ENCODE data around the gene CDR2L.
"Not testable (repeated sequence)": the region's sequence is repeated elsewhere in the genome, so short reads cannot be mapped to it uniquely, and the experiment has no call there.

Gene CDR2L

GRCh38 chr17:74975943-74976342 lies 11.5 kb upstream of the CDR2L start:
- Histone ChIP-seq H3K27me3 (ENCODE audit: control insufficient read depth, insufficient read depth, low read length) (peaks cover 4% of the 10 kb centered on the region), H3K36me3 (ENCODE audit: control insufficient read depth, insufficient read depth, low read length) (no peaks in the 10 kb centered on the region), H3K9ac (ENCODE audit: low read length) (no peak overlapping the region), H3K4me3 (ENCODE audit: low read length) (no peak overlapping the region), H3K9me3 (ENCODE audit: control insufficient read depth, low read length) (no peaks in the 10 kb centered on the region), H3K4me1 (ENCODE audit: control insufficient read depth, insufficient read depth, low read length) (peaks cover 20% of the 10 kb centered on the region)

GRCh38 chr17:74977802-74978201 lies 9.6 kb upstream of the CDR2L start:
- Histone ChIP-seq H3K4me3 (ENCODE audit: low read length) (no peak overlapping the region), H3K9ac (ENCODE audit: low read length) (no peak overlapping the region), H3K9me3 (ENCODE audit: control insufficient read depth, low read length) (no peaks in the 10 kb centered on the region), H3K36me3 (ENCODE audit: control insufficient read depth, insufficient read depth, low read length) (no peaks in the 10 kb centered on the region), H3K4me1 (ENCODE audit: control insufficient read depth, insufficient read depth, low read length) (peaks cover 27% of the 10 kb centered on the region), H3K27me3 (ENCODE audit: control insufficient read depth, insufficient read depth, low read length) (no peaks in the 10 kb centered on the region)

GRCh38 chr17:74978240-74978639 lies 9.2 kb upstream of the CDR2L start:
- Histone ChIP-seq H3K36me3 (ENCODE audit: control insufficient read depth, insufficient read depth, low read length) (no peaks in the 10 kb centered on the region), H3K4me3 (ENCODE audit: low read length) (no peak overlapping the region), H3K9ac (ENCODE audit: low read length) (no peak overlapping the region), H3K9me3 (ENCODE audit: control insufficient read depth, low read length) (no peaks in the 10 kb centered on the region), H3K27me3 (ENCODE audit: control insufficient read depth, insufficient read depth, low read length) (no peaks in the 10 kb centered on the region), H3K4me1 (ENCODE audit: control insufficient read depth, insufficient read depth, low read length) (peaks cover 22% of the 10 kb centered on the region)

- H3K4me1 ChIP-seq (ENCODE audit: control insufficient read depth, insufficient read depth, low read length): peaks cover 21% of the 10 kb centered on the region
- H3K4me3 ChIP-seq (ENCODE audit: low read length): no peak overlapping the region
- H3K27me3 ChIP-seq (ENCODE audit: control insufficient read depth, insufficient read depth, low read length): no peaks in the 10 kb centered on the region
- H3K36me3 ChIP-seq (ENCODE audit: control insufficient read depth, insufficient read depth, low read length): no peaks in the 10 kb centered on the region
- H3K9me3 ChIP-seq (ENCODE audit: control insufficient read depth, low read length): no peaks in the 10 kb centered on the region
- no peak overlapping the region for H3K9ac ChIP-seq (ENCODE audit: low read length)
These were observed 7.9 kb upstream of the CDR2L start for GRCh38 chr17:74979408-74980146.

- Histone ChIP-seq H3K4me1 (ENCODE audit: control insufficient read depth, insufficient read depth, low read length) (peaks cover 25% of the 10 kb centered on the region), H3K9ac (ENCODE audit: low read length) (peak overlapping the region; percentile 79), H3K36me3 (ENCODE audit: control insufficient read depth, insufficient read depth, low read length) (no peaks in the 10 kb centered on the region), H3K27me3 (ENCODE audit: control insufficient read depth, insufficient read depth, low read length) (no peaks in the 10 kb centered on the region), H3K9me3 (ENCODE audit: control insufficient read depth, low read length) (no peaks in the 10 kb centered on the region), H3K4me3 (ENCODE audit: low read length) (peak overlapping the region; percentile 77)
These were observed 6.0 kb upstream of the CDR2L start for GRCh38 chr17:74981318-74981978.

GRCh38 chr17:74981979-74982662 lies 5.3 kb upstream of the CDR2L start:
- Histone ChIP-seq H3K9me3 (ENCODE audit: control insufficient read depth, low read length) (no peaks in the 10 kb centered on the region), H3K36me3 (ENCODE audit: control insufficient read depth, insufficient read depth, low read length) (no peaks in the 10 kb centered on the region), H3K4me3 (ENCODE audit: low read length) (peak overlapping the region; percentile 77), H3K4me1 (ENCODE audit: control insufficient read depth, insufficient read depth, low read length) (peaks cover 29% of the 10 kb centered on the region), H3K9ac (ENCODE audit: low read length) (peak overlapping the region; percentile 79), H3K27me3 (ENCODE audit: control insufficient read depth, insufficient read depth, low read length) (no peaks in the 10 kb centered on the region)

- Histone ChIP-seq H3K4me3 (ENCODE audit: low read length) (peak overlapping the region; percentile 77), H3K9ac (ENCODE audit: low read length) (peak overlapping the region; percentile 79), H3K4me1 (ENCODE audit: control insufficient read depth, insufficient read depth, low read length) (peaks cover 32% of the 10 kb centered on the region)
- H3K9me3 ChIP-seq (ENCODE audit: control insufficient read depth, low read length); H3K27me3 ChIP-seq (ENCODE audit: control insufficient read depth, insufficient read depth, low read length); H3K36me3 ChIP-seq (ENCODE audit: control insufficient read depth, insufficient read depth, low read length): not testable (repeated sequence)
These were observed 4.6 kb upstream of the CDR2L start for GRCh38 chr17:74982663-74983313.

GRCh38 chr17:74986206-74986576 lies 1.2 kb upstream of the CDR2L start:
- H3K27me3 ChIP-seq (ENCODE audit: control insufficient read depth, insufficient read depth, low read length): no peaks in the 10 kb centered on the region
- H3K9me3 ChIP-seq (ENCODE audit: control insufficient read depth, low read length): no peaks in the 10 kb centered on the region
- H3K4me3 ChIP-seq (ENCODE audit: low read length): no peak overlapping the region
- H3K36me3 ChIP-seq (ENCODE audit: control insufficient read depth, insufficient read depth, low read length): no peaks in the 10 kb centered on the region
- no peak overlapping the region for H3K9ac ChIP-seq (ENCODE audit: low read length)
- H3K4me1 ChIP-seq (ENCODE audit: control insufficient read depth, insufficient read depth, low read length): peaks cover 51% of the 10 kb centered on the region

GRCh38 chr17:74987909-74988711 lies 678 bp downstream of the CDR2L start:
- Histone ChIP-seq H3K36me3 (ENCODE audit: control insufficient read depth, insufficient read depth, low read length) (no peaks in the 10 kb centered on the region), H3K4me3 (ENCODE audit: low read length) (peak overlapping the region; percentile 91), H3K9ac (ENCODE audit: low read length) (peak overlapping the region; percentile 89), H3K27me3 (ENCODE audit: control insufficient read depth, insufficient read depth, low read length) (no peaks in the 10 kb centered on the region), H3K9me3 (ENCODE audit: control insufficient read depth, low read length) (no peaks in the 10 kb centered on the region), H3K4me1 (ENCODE audit: control insufficient read depth, insufficient read depth, low read length) (peaks cover 53% of the 10 kb centered on the region)

- Histone ChIP-seq H3K27me3 (ENCODE audit: control insufficient read depth, insufficient read depth, low read length) (no peaks in the 10 kb centered on the region), H3K9ac (ENCODE audit: low read length) (no peak overlapping the region), H3K4me1 (ENCODE audit: control insufficient read depth, insufficient read depth, low read length) (peaks cover 49% of the 10 kb centered on the region), H3K4me3 (ENCODE audit: low read length) (no peak overlapping the region), H3K36me3 (ENCODE audit: control insufficient read depth, insufficient read depth, low read length) (no peaks in the 10 kb centered on the region), H3K9me3 (ENCODE audit: control insufficient read depth, low read length) (no peaks in the 10 kb centered on the region)
These were observed 3.2 kb downstream of the CDR2L start for GRCh38 chr17:74990581-74991105.

- no peaks in the 10 kb centered on the region for H3K27me3 ChIP-seq (ENCODE audit: control insufficient read depth, insufficient read depth, low read length)
- H3K4me1 ChIP-seq (ENCODE audit: control insufficient read depth, insufficient read depth, low read length): peaks cover 42% of the 10 kb centered on the region
- H3K9me3 ChIP-seq (ENCODE audit: control insufficient read depth, low read length): no peaks in the 10 kb centered on the region
- H3K36me3 ChIP-seq (ENCODE audit: control insufficient read depth, insufficient read depth, low read length): no peaks in the 10 kb centered on the region
- peak overlapping the region; percentile 18 for H3K9ac ChIP-seq (ENCODE audit: low read length)
- H3K4me3 ChIP-seq (ENCODE audit: low read length): no peak overlapping the region
These were observed 4.8 kb downstream of the CDR2L start for GRCh38 chr17:74992223-74992622.

Measured in mucosa of stomach (tissue), 1 donor.